Upper lobe of right lung (tissue), 1 donor: Measurements from ENCODE around the gene HSD17B2. TPM values are rescaled to one million over a fixed set of nuclear protein-coding genes. Genes with fewer than 3 reads are reported as not detected.

ENCODE experiments used
- ATAC-seq: fragments of 200-7000 bp; cut with Tn5 transposase; one replicate; pipeline ENCODE4 v1.9.1; 2020; ENCODE audit warnings: mild to moderate bottlenecking, moderate library complexity
- DNase-seq: peaks from one replicate; pipeline ENCODE4 v3.0.0-alpha.2; 2020
- H3K27ac ChIP-seq: fragments of 200-600 bp; one replicate; pipeline ENCODE4 v1.8.0; 2022
- H3K27me3 ChIP-seq: fragments of 200-600 bp; one replicate; pipeline ENCODE4 v1.8.0; 2022; ENCODE audit warnings: mild to moderate bottlenecking
- H3K36me3 ChIP-seq: fragments of 200-600 bp; one replicate; pipeline ENCODE4 v1.8.0; 2022
- H3K4me1 ChIP-seq: fragments of 200-600 bp; one replicate; pipeline ENCODE4 v1.8.0; 2022
- H3K4me3 ChIP-seq: fragments of 200-600 bp; one replicate; pipeline ENCODE4 v1.8.0; 2022; ENCODE audit warnings: mild to moderate bottlenecking
- H3K9me3 ChIP-seq: fragments of 200-600 bp; one replicate; pipeline ENCODE4 v1.8.0; 2022
- CTCF ChIP-seq: fragments of 200-600 bp; IDR thresholded peaks from one replicate; pipeline ENCODE4 v1.8.0; 2022; ENCODE audit warnings: antibody characterized with exemption
- intact Hi-C: fragments of 100-400 bp; cut with DNase I; formaldehyde crosslinking; loops from one replicate; pipeline ENCODE4 v1.11.0; 2022
- total RNA-seq: library from RNA; stranded (reverse); fragmentation: NEBNext Ultra II Directional; extraction: Animal tissue kit (Norgen Biotek cat#: 25700); gene quantifications from one replicate; pipeline ENCODE4 v1.2.1, GENCODE V29; 2021
- donor health status: DM: no; HTN: yes; CAD: no; lungs with severe emphysema.

The HSD17B2 gene
- total RNA-seq, 1 donor from 2014 or later, result 3.1 TPM

GRCh38 chr16:82116535-82116934 is 81.5 kb downstream of the HSD17B2 start:
- DNase-seq, result no peak
- intact Hi-C loops, result no loop called here
- Histone ChIP-seq H3K9me3 (no peaks in the 10 kb centered on the region), H3K27me3 (no peaks in the 10 kb centered on the region), H3K4me1 (no peaks in the 10 kb centered on the region), H3K36me3 (no peaks in the 10 kb centered on the region), H3K27ac (no peak overlapping the region), H3K4me3 (no peak overlapping the region)
- no peak for TF ChIP-seq CTCF
- no peak for ATAC-seq

- no peak overlapping the region for H3K27ac ChIP-seq
- H3K9me3 ChIP-seq, result no peaks in the 10 kb centered on the region
- no peak for DNase-seq
- H3K27me3 ChIP-seq, result no peaks in the 10 kb centered on the region
- intact Hi-C loops, result no loop called here
- TF ChIP-seq CTCF, result no peak
- no peaks in the 10 kb centered on the region for H3K4me1 ChIP-seq
- ATAC-seq, result no peak
- H3K36me3 ChIP-seq, result no peaks in the 10 kb centered on the region
- H3K4me3 ChIP-seq, result no peak overlapping the region
Measured at GRCh38 chr16:82118749-82119148, 83.7 kb downstream of the HSD17B2 start.

- Histone ChIP-seq H3K27ac (no peak overlapping the region), H3K4me1 (no peaks in the 10 kb centered on the region), H3K9me3 (no peaks in the 10 kb centered on the region), H3K4me3 (no peak overlapping the region), H3K36me3 (no peaks in the 10 kb centered on the region), H3K27me3 (no peaks in the 10 kb centered on the region)
- intact Hi-C loops, result no loop called here
- DNase-seq (no peak), ATAC-seq (no peak)
- TF ChIP-seq CTCF, result no peak
Measured at GRCh38 chr16:82119405-82119804, 84.4 kb downstream of the HSD17B2 start.

GRCh38 chr16:82124651-82125050 is 89.6 kb downstream of the HSD17B2 start:
- Histone ChIP-seq H3K27ac (no peak overlapping the region), H3K4me1 (no peaks in the 10 kb centered on the region), H3K9me3 (no peaks in the 10 kb centered on the region), H3K4me3 (no peak overlapping the region), H3K27me3 (no peaks in the 10 kb centered on the region), H3K36me3 (no peaks in the 10 kb centered on the region)
- no peak for TF ChIP-seq CTCF
- DNase-seq (no peak), ATAC-seq (no peak)
- intact Hi-C loops, result no loop called here

GRCh38 chr16:82129881-82130280 is 94.8 kb downstream of the HSD17B2 start:
- ATAC-seq (no peak), DNase-seq (no peak)
- Histone ChIP-seq H3K4me1 (no peaks in the 10 kb centered on the region), H3K36me3 (no peaks in the 10 kb centered on the region), H3K27ac (no peak overlapping the region), H3K27me3 (no peaks in the 10 kb centered on the region), H3K4me3 (no peak overlapping the region), H3K9me3 (no peaks in the 10 kb centered on the region)
- intact Hi-C loops, result no loop called here
- no peak for TF ChIP-seq CTCF

GRCh38 chr16:82133798-82134197 is 98.7 kb downstream of the HSD17B2 start:
- no peak for TF ChIP-seq CTCF
- ATAC-seq, result no peak

More at GRCh38 chr16:82133798-82134197, 98.7 kb downstream of the HSD17B2 start:
- H3K4me3 ChIP-seq, result no peak overlapping the region
- no peaks in the 10 kb centered on the region for H3K9me3 ChIP-seq
- H3K36me3 ChIP-seq, result peaks cover 3% of the 10 kb centered on the region
- H3K27me3 ChIP-seq, result no peaks in the 10 kb centered on the region
- H3K4me1 ChIP-seq, result no peaks in the 10 kb centered on the region
- DNase-seq, result no peak
- intact Hi-C loops, result no loop called here
- H3K27ac ChIP-seq, result no peak overlapping the region
